Muscle of back (tissue), 13 donors: ENCODE measurements around the gene MELK. TPM values are rescaled to one million over a fixed set of nuclear protein-coding genes. Genes with fewer than 3 reads are reported as not detected.
"Not testable (repeated sequence)": the region's sequence is repeated elsewhere in the genome, so short reads cannot be mapped to it uniquely, and the experiment has no call there.

Source experiments
- DNase-seq, 3 donors: peaks; one replicate each; pipeline versions ENCODE4 v3.0.0 to v3.0.0-alpha.2; 2013
- long read RNA-seq, 9 donors: transcript quantifications; one replicate each; lab custom pipeline, GENCODE V29; 2026
- polyA plus RNA-seq, 10 donors: library from polyadenylated mRNA; unstranded; fragments of 120-200 nt; gene quantifications; one replicate each; pipeline ENCODE4 v1.2.1, GENCODE V29; 2013; ENCODE audit not compliant: insufficient read length in 10 of 10

The MELK gene
- 10 to 100 TPM in 7 of 10 donors, 1 to 10 TPM in 3; 9.1 to 19.9 (median 11.3) TPM for polyA plus RNA-seq
- long read RNA-seq, donor 1, partial matches to known transcripts, result 0 of 1 reads
- long read RNA-seq, donor 1, other reads (novel, unspliced or antisense), result 0 of 1 reads
- long read RNA-seq, donor 2, result 0 reads
- long read RNA-seq, donor 3, result 0 reads
- long read RNA-seq, donor 4, partial matches to known transcripts, result 0 of 1 reads
- long read RNA-seq, donor 4, other reads (novel, unspliced or antisense), result 0 of 1 reads
- long read RNA-seq, donor 5, partial matches to known transcripts, result 0 of 1 reads
- long read RNA-seq, donor 5, other reads (novel, unspliced or antisense), result 0 of 1 reads
- long read RNA-seq, donor 6, result 0 reads
- long read RNA-seq, donor 7, partial matches to known transcripts, result 0 of 1 reads
- long read RNA-seq, donor 7, other reads (novel, unspliced or antisense), result 0 of 1 reads
- long read RNA-seq, donor 8, result 0 reads
- long read RNA-seq, donor 9, result 0 reads

DNA sequence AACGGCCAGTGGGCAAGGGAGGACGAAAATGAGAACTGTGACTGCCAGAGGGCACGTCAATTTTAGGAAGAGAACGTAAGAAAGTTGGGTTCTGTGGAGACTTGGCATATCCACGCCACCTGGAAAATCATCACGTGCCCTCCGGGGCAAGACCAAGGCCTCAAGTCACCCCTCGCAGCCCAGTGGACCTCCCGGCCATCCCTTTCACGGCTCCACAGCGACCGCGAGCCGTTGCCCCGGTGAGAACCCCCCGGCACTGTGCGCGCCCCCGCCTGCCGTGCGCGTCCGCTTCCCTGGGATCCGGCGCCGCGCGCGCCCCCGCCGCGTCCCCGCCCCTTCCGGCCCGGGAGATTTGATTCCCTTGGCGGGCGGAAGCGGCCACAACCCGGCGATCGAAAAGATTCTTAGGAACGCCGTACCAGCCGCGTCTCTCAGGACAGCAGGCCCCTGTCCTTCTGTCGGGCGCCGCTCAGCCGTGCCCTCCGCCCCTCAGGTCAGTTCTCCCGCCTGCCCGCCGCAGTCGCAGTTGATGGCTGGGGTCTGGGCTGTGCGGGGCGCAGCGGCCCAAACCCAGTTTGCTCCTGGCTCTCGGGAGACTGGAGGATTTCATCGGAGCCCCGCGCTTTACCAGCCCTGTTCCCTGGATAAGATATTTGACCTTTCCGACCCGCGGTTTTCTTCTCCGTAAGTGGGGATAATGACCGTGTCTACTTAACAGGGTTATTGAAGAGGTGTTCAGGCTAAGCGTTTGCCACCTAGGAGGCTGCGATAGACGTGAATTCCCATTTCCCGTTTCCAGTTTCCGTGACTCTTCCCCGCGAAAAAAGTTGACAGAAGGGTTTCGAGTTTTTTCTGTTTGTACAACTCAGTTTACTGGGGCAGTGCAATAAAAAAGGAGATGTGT lies at the start of gene MELK:
TSS of gene MELK (plus strand) at position 381 of the 904 bp plus-strand sequence. CDS start 8,787 bp downstream, outside the sequence.
- DNase-seq, result peak; percentile 76 to 93 (median 86)

DNA sequence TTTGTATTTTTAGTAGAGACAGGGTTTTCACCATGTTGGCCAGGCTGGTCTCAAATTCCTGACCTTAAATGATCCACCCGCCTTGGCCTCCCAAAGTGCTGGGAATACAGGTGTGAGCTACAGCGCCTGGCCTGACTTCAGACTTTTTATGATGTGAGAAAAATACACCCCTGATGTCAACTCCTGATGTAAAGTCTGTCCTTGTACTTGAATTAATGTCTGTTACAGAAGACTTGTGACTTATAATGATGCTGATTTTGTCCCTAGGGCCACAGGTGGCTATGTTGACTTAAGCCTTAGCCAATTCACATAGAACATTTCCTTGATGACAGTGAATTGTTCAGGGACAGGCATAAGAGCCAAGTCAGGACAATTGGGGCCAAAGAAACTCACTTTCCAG lies 42.5 kb upstream of the MELK start:
- no peak for DNase-seq

GRCh38 chr9:36532353-36532752 lies 40.3 kb upstream of the MELK start:
- no peak for DNase-seq

DNA sequence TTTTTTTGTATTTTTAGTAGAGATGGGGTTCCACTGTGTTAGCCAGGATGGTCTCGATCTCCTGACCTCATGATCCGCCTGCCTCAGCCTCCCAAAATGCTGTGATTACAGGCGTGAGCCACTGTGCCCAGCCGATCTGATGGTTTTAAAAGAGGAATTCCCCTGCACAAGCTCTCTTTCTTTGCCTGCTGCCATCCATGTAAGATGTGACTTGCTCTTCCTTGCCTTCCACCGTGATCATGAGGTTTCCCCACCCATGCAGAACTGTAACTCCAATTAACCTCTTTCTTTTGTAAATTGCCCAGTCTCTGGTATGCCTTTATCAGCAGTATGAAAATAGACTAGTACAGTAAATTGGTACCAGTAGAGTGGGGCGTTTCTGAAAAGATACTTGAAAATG lies 39.0 kb upstream of the MELK start:
- not testable (repeated sequence) for DNase-seq

GRCh38 chr9:36535107-36535506 lies 37.6 kb upstream of the MELK start:
- DNase-seq, result no peak

GRCh38 chr9:36537861-36538260 lies 34.8 kb upstream of the MELK start:
- no peak for DNase-seq

DNA sequence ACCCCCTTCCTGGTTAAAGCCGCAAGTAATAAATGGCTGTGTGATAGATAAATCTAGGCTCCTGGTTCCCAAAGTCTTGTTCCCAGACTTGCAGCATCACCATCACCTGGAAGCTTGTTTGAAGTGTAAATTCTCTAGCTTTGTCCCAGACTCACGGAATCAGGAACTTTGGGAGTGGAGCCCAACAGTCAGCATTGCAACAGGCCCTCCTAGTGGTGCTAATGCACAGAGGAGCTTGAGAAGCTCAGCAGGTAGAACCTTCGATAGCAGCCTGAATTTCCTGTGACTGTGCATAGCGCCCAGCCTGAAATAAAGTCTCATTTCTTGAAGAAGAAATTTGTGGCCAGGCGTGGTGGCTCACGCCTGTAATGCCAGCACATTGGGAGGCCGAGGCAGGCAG lies 30.3 kb upstream of the MELK start:
- DNase-seq, result no peak

- peak; percentile 21 to 71 (median 57) for DNase-seq
These were observed 28.8 kb upstream of the MELK start for GRCh38 chr9:36543916-36544315.

DNA sequence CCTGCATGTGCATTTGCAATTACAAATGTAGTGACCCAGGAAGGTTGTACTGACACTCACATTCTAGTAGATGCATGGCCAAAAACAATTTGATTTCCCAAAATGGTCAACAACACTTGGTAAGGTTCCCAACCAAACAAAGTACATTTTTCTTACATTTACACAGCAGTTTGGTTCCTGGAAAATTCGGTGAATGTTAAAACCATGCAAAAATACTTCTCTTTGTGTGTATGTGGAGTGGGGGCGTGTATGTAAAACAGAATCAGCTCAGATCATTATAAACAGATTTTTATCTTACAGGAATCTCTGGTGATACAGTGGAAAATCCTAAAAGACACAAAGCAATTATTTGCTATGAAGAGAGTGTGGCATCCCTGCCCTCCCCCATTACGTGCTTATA lies 25.1 kb upstream of the MELK start:
- no peak for DNase-seq

DNA sequence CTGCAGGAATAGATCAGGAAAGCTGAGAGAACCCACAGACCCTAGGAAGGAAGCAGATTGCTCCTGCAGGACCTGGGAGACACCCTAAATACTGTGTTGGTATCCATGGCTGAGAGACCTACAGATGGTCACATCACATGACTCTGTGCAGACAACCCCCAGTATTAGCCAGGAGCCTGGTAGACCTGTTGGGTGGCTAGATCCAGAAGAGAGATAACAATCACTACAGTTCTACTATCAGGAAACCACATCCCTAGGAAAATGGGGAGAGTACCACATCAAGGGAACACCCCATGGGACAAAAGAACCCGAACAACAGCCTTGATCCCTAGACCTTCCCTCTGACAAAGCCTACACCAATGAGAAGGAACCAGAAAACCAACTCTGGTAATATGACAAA lies 24.2 kb upstream of the MELK start:
- DNase-seq, result no peak

DNA sequence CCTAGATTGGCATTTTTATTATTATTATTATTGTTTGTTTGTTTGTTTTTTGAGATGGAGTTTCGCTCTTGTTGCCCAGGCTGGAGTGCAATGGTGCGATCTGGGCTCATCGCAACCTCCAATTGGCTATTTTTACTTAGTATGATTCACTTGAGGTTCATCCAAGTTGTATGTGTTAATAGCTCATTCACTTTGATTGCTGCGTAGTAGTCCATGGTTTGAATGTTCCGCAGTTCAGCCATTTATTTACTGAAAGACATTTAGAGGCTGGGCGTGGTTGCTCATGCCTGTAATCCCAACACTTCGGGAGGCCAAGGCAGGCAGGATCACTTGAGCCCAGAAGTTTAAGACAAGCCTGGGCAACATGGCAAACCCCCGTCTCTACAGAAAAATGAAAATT lies 22.6 kb upstream of the MELK start:
- no peak for DNase-seq

DNA sequence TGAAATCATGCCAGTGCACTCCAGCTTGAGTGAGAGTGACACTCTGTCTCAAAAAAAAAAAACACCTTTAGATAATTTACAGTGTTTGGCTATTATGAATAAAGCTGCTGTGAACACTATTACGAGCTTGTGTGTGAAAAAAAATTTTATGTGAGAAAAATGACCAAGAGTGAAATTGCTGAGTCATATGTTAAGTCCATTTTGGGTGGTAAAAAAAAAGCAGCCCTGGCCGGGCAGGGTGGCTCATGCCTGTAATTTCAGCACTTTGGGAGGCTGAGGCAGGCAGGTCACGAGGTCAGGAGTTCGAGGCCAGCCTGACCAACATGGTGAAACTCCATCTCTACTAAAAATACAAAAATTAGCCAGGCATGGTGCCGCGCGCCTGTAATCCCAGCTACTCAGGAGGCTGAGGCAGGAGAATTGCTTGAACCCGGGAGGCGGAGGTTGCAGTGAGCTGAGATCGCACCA lies 22.0 kb upstream of the MELK start:
- DNase-seq, result not testable (repeated sequence)

- DNase-seq, result no peak
These were observed 21.6 kb upstream of the MELK start for GRCh38 chr9:36551129-36551528.

- DNase-seq, result no peak
These were observed 20.8 kb upstream of the MELK start for GRCh38 chr9:36551910-36552309.

GRCh38 chr9:36559036-36559695 lies 13.5 kb upstream of the MELK start:
- no peak for DNase-seq

DNA sequence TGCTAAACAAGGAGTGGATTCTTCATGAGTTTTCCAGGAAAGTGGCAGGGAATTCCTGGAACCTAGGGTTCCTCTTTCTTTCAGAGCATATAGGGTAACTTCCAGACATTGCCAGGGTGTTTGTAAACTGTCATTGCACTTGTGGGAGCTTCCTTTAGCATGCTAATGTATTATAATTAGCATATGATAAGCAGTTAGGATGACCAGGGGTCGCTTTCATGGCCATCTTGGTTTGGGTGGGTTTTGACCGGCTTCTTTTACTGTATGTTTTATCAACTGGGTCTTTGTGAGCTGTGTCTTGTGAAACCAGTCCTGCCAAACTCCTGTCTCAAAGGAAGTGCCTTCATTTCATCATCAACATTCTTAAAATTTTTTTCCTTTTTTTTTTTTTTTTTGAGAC lies 11.9 kb upstream of the MELK start:
- DNase-seq, result no peak

DNA sequence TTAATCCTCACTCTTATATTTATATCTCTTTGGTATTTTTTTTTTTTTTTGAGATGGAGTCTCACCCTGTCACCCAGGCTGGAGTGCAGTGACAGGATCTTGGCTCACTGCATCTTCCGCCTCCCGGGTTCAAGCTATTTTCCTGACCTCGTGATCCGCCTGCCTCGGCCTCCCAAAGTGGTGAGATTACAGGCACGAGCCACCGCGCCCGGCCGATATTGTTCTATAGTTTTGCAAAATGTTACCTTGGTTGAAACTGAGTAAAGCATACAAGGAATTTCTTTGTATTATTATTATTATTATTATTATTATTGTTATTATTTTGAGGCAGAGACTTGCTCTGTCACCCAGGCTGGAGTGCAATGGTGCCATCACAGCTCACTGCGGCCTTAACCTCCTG lies 9.9 kb upstream of the MELK start:
- not testable (repeated sequence) for DNase-seq

DNA sequence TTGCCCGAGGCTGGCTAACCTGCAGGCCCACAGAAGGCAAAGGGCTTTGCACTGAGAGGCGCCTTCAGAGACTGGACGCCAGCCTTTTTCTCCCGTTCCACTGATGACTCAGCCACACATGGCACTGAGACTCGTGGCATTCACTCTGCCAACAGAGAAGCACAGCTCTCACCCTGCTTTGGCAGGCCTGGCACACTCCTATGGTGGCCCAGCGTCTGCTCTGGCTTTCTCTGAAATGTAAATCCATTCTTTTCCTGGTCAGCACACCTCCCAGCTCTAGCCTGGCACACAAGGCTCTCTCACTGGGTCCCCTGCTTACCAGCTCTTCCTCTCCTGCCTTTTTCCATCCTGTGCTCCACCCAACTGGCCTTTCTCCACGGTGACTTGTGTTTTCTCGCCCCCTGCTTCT lies 5.9 kb upstream of the MELK start:
- DNase-seq, result peak in 1 of 3 donors; percentile 64

DNA sequence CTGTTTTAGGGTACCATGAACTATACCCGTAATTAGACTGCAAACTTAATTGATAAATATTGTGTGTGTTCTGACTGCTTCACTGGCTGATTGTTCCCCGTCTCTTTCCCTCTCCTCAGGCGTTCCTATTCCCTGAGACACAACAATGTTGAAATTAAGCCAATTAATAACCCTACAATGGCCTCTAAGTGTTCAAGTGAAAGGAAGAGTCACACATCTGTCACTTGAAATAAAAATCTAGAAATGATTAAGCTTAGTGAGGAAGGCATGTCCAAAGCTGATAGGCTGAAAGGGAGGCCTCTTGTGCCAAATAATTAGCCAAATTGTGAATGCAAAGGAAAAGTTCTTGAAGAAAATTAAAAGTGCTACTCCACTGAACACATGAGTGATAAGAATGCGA lies 4.0 kb upstream of the MELK start:
- not testable (repeated sequence) for DNase-seq

DNA sequence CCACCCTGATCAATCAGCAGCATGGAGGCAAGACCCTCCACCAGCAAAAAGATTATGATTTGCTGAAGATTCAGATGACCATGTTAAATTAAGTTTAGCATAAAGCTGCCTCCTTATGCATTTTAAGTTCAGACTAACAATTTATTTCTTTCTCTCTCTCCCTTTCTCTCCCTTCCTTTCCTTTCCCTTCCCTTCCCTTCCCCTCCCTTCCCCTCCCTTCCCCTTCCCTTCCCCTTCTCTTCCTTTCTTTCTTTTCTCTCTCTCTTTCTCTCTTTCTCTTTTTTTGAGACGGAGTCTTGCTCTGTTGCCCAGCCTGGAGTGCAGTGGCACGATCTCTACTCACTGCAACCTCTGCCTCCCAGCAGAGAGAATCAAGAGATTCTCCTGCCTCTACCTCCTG lies 1.4 kb upstream of the MELK start:
- no peak for DNase-seq

GRCh38 chr9:36574045-36574444 lies 1.4 kb downstream of the MELK start:
- DNase-seq, result not testable (repeated sequence)

DNA sequence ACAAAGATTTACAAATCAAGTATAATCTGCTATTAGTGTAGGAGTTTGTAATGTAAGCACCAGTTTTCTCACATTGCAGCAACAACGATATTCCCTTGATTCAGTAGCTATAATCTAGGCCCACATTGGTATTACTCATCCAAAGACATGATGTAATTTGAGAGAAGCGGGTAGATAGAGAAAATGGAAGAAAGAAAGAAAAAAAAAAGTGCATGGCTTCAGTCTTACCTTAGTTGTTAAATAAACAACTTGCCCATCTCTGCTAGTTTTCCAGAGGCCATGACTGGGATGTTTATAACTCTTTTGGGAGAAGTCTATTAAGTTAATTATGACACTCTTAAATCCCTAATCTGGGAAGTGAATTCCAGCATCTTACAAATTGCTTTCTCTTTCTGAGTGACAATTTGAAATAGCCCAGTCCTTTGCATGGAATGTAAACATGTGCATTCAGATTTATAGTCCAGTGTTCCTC lies 2.8 kb downstream of the MELK start:
- DNase-seq, result no peak
